ENCODE data around the gene SLC6A18. TPM values are rescaled to one million over a fixed set of nuclear protein-coding genes. Genes with fewer than 3 reads are reported as not detected.

Gene SLC6A18
- polyA plus RNA-seq, 1 donor (not counting 4 experiments of a cell fraction or from before 2014, with no cell fraction given) = not detected

DNA sequence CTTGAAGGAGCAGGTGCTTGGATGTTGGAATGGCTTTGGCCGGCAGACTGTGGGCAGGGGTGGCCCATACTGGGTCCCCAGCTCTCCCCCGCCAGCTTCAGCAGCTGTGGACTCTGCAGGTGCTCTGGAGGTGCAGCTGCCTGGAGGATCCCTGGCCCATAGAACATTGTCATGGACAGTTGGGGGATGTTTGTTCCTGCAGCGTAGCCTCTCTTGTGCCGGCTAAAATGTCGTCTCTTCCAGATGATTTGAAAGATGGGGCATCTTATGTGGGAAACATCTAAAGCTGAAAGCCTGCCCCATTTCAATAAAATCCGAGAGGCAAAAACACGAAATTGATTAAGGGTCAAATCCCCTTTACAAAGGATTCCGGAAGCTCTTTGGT, 37.2 kb upstream of the SLC6A18 start:
- H3K4me3 ChIP-seq (ENCODE audit: control insufficient read depth in 2 of 3, extremely low read depth in 1 of 3, insufficient read depth in 2 of 3, low read depth in 1 of 3, low read length in 3 of 3) = no peak overlapping the region
- dilution Hi-C loops (cut with MboI; ENCODE audit: extremely low pct_ligation_motif_present, low sequenced_read_pairs) = no loop called here
- H3K9me1 ChIP-seq (ENCODE audit: control insufficient read depth, extremely low read depth, insufficient read depth, low read length) = no peaks in the 10 kb centered on the region
- H3K4me1 ChIP-seq (ENCODE audit: control insufficient read depth, extremely low read depth, insufficient read depth, low read length) = no peaks in the 10 kb centered on the region
- no peaks in the 10 kb centered on the region for H4K20me1 ChIP-seq (ENCODE audit: control insufficient read depth, extremely low read depth, insufficient read depth, low read length)
- H3K79me2 ChIP-seq (ENCODE audit: control insufficient read depth, insufficient read depth, low read length) = no peaks in the 10 kb centered on the region
- DNase-seq (ENCODE audit: low read depth, low spot score) (no peak), FAIRE-seq (no peak)
- no peak overlapping the region for H2AFZ ChIP-seq (ENCODE audit: control insufficient read depth, low read length)
- TF ChIP-seq, protein P1, sequence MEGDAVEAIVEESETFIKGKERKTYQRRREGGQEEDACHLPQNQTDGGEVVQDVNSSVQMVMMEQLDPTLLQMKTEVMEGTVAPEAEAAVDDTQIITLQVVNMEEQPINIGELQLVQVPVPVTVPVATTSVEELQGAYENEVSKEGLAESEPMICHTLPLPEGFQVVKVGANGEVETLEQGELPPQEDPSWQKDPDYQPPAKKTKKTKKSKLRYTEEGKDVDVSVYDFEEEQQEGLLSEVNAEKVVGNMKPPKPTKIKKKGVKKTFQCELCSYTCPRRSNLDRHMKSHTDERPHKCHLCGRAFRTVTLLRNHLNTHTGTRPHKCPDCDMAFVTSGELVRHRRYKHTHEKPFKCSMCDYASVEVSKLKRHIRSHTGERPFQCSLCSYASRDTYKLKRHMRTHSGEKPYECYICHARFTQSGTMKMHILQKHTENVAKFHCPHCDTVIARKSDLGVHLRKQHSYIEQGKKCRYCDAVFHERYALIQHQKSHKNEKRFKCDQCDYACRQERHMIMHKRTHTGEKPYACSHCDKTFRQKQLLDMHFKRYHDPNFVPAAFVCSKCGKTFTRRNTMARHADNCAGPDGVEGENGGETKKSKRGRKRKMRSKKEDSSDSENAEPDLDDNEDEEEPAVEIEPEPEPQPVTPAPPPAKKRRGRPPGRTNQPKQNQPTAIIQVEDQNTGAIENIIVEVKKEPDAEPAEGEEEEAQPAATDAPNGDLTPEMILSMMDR (optimal IDR thresholded peaks at IDR 0.05 in 1 of 3, IDR thresholded peaks at IDR 0.05 in 1 of 3, conservative IDR thresholded peaks at IDR 0.05 in 1 of 3; ENCODE audit: extremely low read depth in 1 of 3, insufficient read depth in 2 of 3, low read length in 3 of 3) = no peak
- no peak for TF ChIP-seq EZH2 (IDR thresholded peaks at IDR 0.05; ENCODE audit: low read length)
- H3K36me3 ChIP-seq (ENCODE audit: control insufficient read depth in 2 of 2, extremely low read depth in 1 of 2, insufficient read depth in 2 of 2, low read length in 2 of 2) = no peaks in the 10 kb centered on the region
- H3K27ac ChIP-seq (ENCODE audit: control insufficient read depth, insufficient read depth, low read length) = no peak overlapping the region
- H3K27me3 ChIP-seq (ENCODE audit: control insufficient read depth, extremely low read depth, insufficient read depth, low read length) = no peaks in the 10 kb centered on the region
- no peaks in the 10 kb centered on the region for H3K9me3 ChIP-seq (ENCODE audit: control insufficient read depth, low read depth, low read length)
- no peak overlapping the region for H3K9ac ChIP-seq (ENCODE audit: control insufficient read depth, extremely low read depth, insufficient read depth, low read length)
- H3K4me2 ChIP-seq (ENCODE audit: control insufficient read depth, extremely low read depth, insufficient read depth, low read depth, low read length) = no peak overlapping the region

- Histone ChIP-seq H2AFZ (ENCODE audit: control insufficient read depth, low read length) (no peak overlapping the region), H3K9me3 (ENCODE audit: control insufficient read depth, low read depth, low read length) (no peaks in the 10 kb centered on the region), H3K4me1 (ENCODE audit: control insufficient read depth, extremely low read depth, insufficient read depth, low read length) (no peaks in the 10 kb centered on the region), H3K27me3 (ENCODE audit: control insufficient read depth, extremely low read depth, insufficient read depth, low read length) (no peaks in the 10 kb centered on the region), H3K36me3 (ENCODE audit: control insufficient read depth in 2 of 2, extremely low read depth in 1 of 2, insufficient read depth in 2 of 2, low read length in 2 of 2) (no peaks in the 10 kb centered on the region), H3K4me3 (ENCODE audit: control insufficient read depth in 2 of 3, extremely low read depth in 1 of 3, insufficient read depth in 2 of 3, low read depth in 1 of 3, low read length in 3 of 3) (no peak overlapping the region), H4K20me1 (ENCODE audit: control insufficient read depth, extremely low read depth, insufficient read depth, low read length) (no peaks in the 10 kb centered on the region), H3K9me1 (ENCODE audit: control insufficient read depth, extremely low read depth, insufficient read depth, low read length) (no peaks in the 10 kb centered on the region), H3K4me2 (ENCODE audit: control insufficient read depth, extremely low read depth, insufficient read depth, low read depth, low read length) (no peak overlapping the region), H3K9ac (ENCODE audit: control insufficient read depth, extremely low read depth, insufficient read depth, low read length) (no peak overlapping the region), H3K79me2 (ENCODE audit: control insufficient read depth, insufficient read depth, low read length) (no peaks in the 10 kb centered on the region), H3K27ac (ENCODE audit: control insufficient read depth, insufficient read depth, low read length) (no peak overlapping the region)
- FAIRE-seq (no peak), DNase-seq (ENCODE audit: low read depth, low spot score) (no peak)
- TF ChIP-seq EZH2 (IDR thresholded peaks at IDR 0.05; ENCODE audit: low read length) = no peak
- TF ChIP-seq, protein P1 (optimal IDR thresholded peaks at IDR 0.05 in 1 of 3, IDR thresholded peaks at IDR 0.05 in 1 of 3, conservative IDR thresholded peaks at IDR 0.05 in 1 of 3; ENCODE audit: extremely low read depth in 1 of 3, insufficient read depth in 2 of 3, low read length in 3 of 3) = no peak
- dilution Hi-C loops (cut with MboI; ENCODE audit: extremely low pct_ligation_motif_present, low sequenced_read_pairs) = no loop called here
These were observed 36.7 kb upstream of the SLC6A18 start for GRCh38 chr5:1188464-1188863.
